ENCODE data around the gene HOXA2.

Gene HOXA2

GRCh38 chr7:27141137-27141922 lies 38.8 kb upstream of the HOXA2 start:
- DNase-seq: no peak

GRCh38 chr7:27140126-27140857 lies 37.8 kb upstream of the HOXA2 start:
- no peak for DNase-seq

GRCh38 chr7:27139334-27140125 lies 37.0 kb upstream of the HOXA2 start:
- DNase-seq: no peak

- DNase-seq: no peak
Measured at GRCh38 chr7:27138985-27139333, 36.5 kb upstream of the HOXA2 start.

- no peak for DNase-seq
Measured at GRCh38 chr7:27138472-27138871, 36.0 kb upstream of the HOXA2 start.

GRCh38 chr7:27137640-27138315 lies 35.3 kb upstream of the HOXA2 start:
- no peak for DNase-seq

GRCh38 chr7:27134392-27134791 lies 31.9 kb upstream of the HOXA2 start:
- no peak for DNase-seq

GRCh38 chr7:27133409-27134231 lies 31.1 kb upstream of the HOXA2 start:
- no peak for DNase-seq

GRCh38 chr7:27132978-27133377 lies 30.5 kb upstream of the HOXA2 start:
- no peak for DNase-seq

GRCh38 chr7:27132214-27132613 lies 29.7 kb upstream of the HOXA2 start:
- DNase-seq: no peak

GRCh38 chr7:27131390-27131819 lies 28.9 kb upstream of the HOXA2 start:
- DNase-seq: no peak

GRCh38 chr7:27130540-27131389 lies 28.3 kb upstream of the HOXA2 start, which contains the start of gene HOXA4:
Gene HOXA4, minus strand, starts transcription at chr7:27130757. Its CDS starts 24 bp downstream, at chr7:27130733.
- no peak for DNase-seq

- DNase-seq: no peak
Measured at GRCh38 chr7:27129729-27130539, 27.5 kb upstream of the HOXA2 start.

- DNase-seq: no peak
Measured at GRCh38 chr7:27128776-27129728, 26.6 kb upstream of the HOXA2 start.

- DNase-seq: no peak
Measured at GRCh38 chr7:27128034-27128433, 25.6 kb upstream of the HOXA2 start.

- no peak for DNase-seq
Measured at GRCh38 chr7:27126596-27127327, 24.3 kb upstream of the HOXA2 start.

- DNase-seq: no peak
Measured at GRCh38 chr7:27125986-27126394, 23.5 kb upstream of the HOXA2 start.

All from kidney glomerular epithelial cell (primary cell).